Measurements from ENCODE around the gene ANO4. TPM values are rescaled to one million over a fixed set of nuclear protein-coding genes. Genes with fewer than 3 reads are reported as not detected.
"Not testable (repeated sequence)": the region's sequence is repeated elsewhere in the genome, so short reads cannot be mapped to it uniquely, and the experiment has no call there.

Gene ANO4
- total RNA-seq, 1 donor from 2014 or later: not detected

DNA sequence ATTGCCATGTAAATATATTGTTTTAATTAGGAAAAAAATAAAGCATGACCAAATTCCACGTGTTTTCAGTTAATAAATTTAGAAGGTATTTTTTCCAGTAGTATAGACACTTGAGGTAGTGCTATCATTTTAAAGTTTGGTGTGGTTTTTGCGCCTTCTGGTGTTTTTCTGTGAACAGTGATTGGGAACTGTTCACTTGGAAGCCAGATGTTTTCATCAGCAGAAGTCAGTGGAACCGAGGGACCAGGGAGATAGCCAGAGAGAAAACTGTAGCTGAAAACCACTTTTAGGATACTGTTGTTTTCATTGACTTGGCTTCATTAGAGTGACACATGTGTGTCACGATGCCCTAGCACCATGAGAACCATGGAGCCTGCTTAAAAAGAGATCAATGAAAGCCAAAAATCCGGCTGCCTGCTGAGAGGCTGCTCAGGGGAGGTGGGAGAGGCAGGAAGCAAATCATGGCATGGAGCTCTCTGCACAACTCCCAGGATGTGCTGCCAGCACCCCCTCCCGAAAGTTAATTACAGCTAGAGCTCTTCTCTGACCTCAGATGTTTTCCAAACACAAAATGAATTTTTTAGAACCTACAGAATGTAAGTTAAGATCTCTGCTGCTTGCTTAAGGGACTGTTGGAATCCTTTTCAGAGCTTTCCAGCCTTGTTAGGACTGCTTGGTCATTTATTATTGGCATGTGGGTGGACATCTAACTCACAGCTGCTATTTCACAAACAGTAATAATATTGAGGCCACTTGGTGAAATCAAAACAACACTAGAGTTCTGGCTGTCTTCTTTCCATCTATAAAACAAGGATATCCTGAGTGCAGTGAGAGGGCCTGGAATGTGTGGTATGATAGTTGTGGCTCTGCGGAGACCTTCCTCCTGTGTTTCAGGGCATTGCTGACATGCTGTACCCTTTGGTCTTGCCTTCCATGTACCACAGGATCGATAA, 192.3 kb downstream of the ANO4 start:
- ChIA-PET CTCF (no interaction called here), POLR2A (no interaction called here)
- Mint-ChIP-seq H3K36me3 (ENCODE audit: low read depth) (no peaks in the 10 kb centered on the region), H3K4me3 (no peak overlapping the region), H3K27me3 (no peaks in the 10 kb centered on the region), H3K9me3 (peaks cover 2% of the 10 kb centered on the region), H3K4me1 (no peaks in the 10 kb centered on the region), H3K27ac (no peak overlapping the region)
- DNase-seq (no peak), ATAC-seq (ENCODE audit: low read depth) (no peak)
- TF ChIP-seq, protein P1, sequence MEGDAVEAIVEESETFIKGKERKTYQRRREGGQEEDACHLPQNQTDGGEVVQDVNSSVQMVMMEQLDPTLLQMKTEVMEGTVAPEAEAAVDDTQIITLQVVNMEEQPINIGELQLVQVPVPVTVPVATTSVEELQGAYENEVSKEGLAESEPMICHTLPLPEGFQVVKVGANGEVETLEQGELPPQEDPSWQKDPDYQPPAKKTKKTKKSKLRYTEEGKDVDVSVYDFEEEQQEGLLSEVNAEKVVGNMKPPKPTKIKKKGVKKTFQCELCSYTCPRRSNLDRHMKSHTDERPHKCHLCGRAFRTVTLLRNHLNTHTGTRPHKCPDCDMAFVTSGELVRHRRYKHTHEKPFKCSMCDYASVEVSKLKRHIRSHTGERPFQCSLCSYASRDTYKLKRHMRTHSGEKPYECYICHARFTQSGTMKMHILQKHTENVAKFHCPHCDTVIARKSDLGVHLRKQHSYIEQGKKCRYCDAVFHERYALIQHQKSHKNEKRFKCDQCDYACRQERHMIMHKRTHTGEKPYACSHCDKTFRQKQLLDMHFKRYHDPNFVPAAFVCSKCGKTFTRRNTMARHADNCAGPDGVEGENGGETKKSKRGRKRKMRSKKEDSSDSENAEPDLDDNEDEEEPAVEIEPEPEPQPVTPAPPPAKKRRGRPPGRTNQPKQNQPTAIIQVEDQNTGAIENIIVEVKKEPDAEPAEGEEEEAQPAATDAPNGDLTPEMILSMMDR (IDR thresholded peaks at IDR 0.05): no peak
- intact Hi-C loops (cut with micrococcal nuclease): no loop called here

DNA sequence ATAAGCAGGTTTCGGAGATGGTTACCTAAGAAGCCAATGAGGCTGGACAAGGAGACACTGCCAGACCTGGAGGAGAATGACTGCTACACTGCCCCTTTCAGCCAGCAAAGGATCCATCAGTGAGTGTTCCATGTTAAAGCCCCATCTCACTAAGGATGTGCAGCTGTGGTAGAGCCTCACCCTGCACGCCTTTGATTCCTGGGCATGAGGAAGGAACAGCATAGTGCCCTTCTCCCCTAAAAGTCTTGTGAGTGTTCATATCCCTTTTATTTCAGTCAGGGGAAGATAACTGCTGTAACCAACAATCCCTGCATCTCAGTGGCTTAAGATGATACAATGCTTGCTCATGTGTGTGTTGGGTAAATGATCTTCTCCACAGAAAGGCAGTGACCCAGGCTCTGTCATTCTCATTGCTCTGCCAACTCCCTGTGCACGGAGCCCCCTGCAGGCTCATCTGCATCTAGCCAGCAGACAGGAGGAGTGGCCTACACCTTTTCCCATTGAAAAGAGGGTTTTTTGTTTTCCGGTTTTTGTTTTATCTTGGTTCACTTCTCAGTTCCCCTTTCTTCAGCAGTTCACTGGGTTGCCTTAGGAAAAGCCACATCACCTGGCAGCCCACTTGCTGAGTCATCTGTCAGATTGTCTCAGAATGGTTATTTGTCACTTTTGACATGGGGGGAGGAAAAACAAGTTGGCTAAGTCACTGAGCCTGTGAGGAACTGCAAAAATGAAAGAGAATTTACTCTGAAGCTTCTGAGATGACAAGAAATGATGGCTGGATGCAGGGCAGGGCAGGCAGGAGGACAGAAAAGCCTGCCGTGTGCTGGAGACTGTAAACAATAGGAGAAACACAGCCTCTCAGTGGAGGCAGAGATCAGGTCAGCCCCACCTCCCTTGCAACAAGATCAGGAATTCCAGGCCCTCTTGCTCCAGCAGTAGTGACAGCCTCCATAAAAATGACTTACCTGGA, 193.3 kb downstream of the ANO4 start:
- ChIA-PET POLR2A (no interaction called here), CTCF (no interaction called here)
- H3K4me3 Mint-ChIP-seq: no peak overlapping the region

GRCh38 chr12:100989509-100989908, 194.9 kb downstream of the ANO4 start:
- DNase-seq; H3K4me1 Mint-ChIP-seq; H3K27me3 Mint-ChIP-seq; H3K9me3 Mint-ChIP-seq; H3K36me3 Mint-ChIP-seq (ENCODE audit: low read depth); CTCF ChIA-PET; H3K4me3 Mint-ChIP-seq; H3K27ac Mint-ChIP-seq; ATAC-seq (ENCODE audit: low read depth); POLR2A ChIA-PET; intact Hi-C loops (cut with micrococcal nuclease): not testable (repeated sequence)

More for the DNA sequence above, 193.3 kb downstream of the ANO4 start:
- no peak for DNase-seq
- no peaks in the 10 kb centered on the region for H3K4me1 Mint-ChIP-seq
- ATAC-seq (ENCODE audit: low read depth): no peak
- intact Hi-C loops (cut with micrococcal nuclease): no loop called here
- H3K27me3 Mint-ChIP-seq: no peaks in the 10 kb centered on the region
- no peaks in the 10 kb centered on the region for H3K36me3 Mint-ChIP-seq (ENCODE audit: low read depth)
- H3K27ac Mint-ChIP-seq: no peak overlapping the region
- peaks cover 2% of the 10 kb centered on the region for H3K9me3 Mint-ChIP-seq
- TF ChIP-seq, protein P1 (IDR thresholded peaks at IDR 0.05): no peak

DNA sequence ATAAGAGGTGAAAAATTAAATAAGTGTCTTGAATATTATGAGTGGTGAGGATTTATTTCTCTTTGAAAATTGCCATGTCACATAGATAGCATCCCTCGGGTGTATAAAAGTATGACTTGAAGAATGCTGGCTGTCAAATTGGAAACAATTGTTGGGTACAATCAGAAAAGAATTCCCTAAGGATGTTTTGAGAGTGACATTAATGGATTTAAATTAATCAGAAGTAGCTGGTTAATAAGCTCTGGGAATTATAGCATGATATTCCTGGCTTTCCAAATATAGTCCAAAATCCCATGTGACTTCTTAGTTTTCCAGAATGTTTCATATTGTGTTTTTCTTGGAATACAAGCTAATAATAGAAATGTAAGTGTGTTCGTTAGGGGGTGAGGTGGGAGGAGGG, 196.5 kb downstream of the ANO4 start:
- ChIA-PET POLR2A (no interaction called here), CTCF (no interaction called here)
- H3K27me3 Mint-ChIP-seq: no peaks in the 10 kb centered on the region
- TF ChIP-seq, protein P1 (IDR thresholded peaks at IDR 0.05): no peak
- H3K36me3 Mint-ChIP-seq (ENCODE audit: low read depth): no peaks in the 10 kb centered on the region
- H3K9me3 Mint-ChIP-seq: peaks cover 2% of the 10 kb centered on the region
- intact Hi-C loops (cut with micrococcal nuclease): no loop called here
- no peaks in the 10 kb centered on the region for H3K4me1 Mint-ChIP-seq
- H3K4me3 Mint-ChIP-seq: no peak overlapping the region
- DNase-seq: no peak
- H3K27ac Mint-ChIP-seq: no peak overlapping the region
- ATAC-seq (ENCODE audit: low read depth): no peak

GRCh38 chr12:100992194-100992593, 197.6 kb downstream of the ANO4 start:
- H3K4me1 Mint-ChIP-seq: no peaks in the 10 kb centered on the region
- peaks cover 2% of the 10 kb centered on the region for H3K9me3 Mint-ChIP-seq
- ChIA-PET POLR2A (no interaction called here), CTCF (no interaction called here)
- DNase-seq (no peak), ATAC-seq (ENCODE audit: low read depth) (no peak)
- H3K36me3 Mint-ChIP-seq (ENCODE audit: low read depth): no peaks in the 10 kb centered on the region
- no peaks in the 10 kb centered on the region for H3K27me3 Mint-ChIP-seq
- no peak overlapping the region for H3K27ac Mint-ChIP-seq
- no peak overlapping the region for H3K4me3 Mint-ChIP-seq
- intact Hi-C loops (cut with micrococcal nuclease): no loop called here
- TF ChIP-seq, protein P1 (IDR thresholded peaks at IDR 0.05): no peak

Data from activated B cell treated with CpG ODN at 0.5 μM for 24 hours (primary cell).